ENCODE measurements around the gene LFNG. TPM values are rescaled to one million over a fixed set of nuclear protein-coding genes. Genes with fewer than 3 reads are reported as not detected.

Gene LFNG, protein sequence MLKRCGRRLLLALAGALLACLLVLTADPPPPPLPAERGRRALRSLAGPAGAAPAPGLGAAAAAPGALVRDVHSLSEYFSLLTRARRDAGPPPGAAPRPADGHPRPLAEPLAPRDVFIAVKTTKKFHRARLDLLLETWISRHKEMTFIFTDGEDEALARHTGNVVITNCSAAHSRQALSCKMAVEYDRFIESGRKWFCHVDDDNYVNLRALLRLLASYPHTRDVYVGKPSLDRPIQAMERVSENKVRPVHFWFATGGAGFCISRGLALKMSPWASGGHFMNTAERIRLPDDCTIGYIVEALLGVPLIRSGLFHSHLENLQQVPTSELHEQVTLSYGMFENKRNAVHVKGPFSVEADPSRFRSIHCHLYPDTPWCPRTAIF
- total RNA-seq, result 4.4 and 6.1 TPM in 2 replicates

DNA sequence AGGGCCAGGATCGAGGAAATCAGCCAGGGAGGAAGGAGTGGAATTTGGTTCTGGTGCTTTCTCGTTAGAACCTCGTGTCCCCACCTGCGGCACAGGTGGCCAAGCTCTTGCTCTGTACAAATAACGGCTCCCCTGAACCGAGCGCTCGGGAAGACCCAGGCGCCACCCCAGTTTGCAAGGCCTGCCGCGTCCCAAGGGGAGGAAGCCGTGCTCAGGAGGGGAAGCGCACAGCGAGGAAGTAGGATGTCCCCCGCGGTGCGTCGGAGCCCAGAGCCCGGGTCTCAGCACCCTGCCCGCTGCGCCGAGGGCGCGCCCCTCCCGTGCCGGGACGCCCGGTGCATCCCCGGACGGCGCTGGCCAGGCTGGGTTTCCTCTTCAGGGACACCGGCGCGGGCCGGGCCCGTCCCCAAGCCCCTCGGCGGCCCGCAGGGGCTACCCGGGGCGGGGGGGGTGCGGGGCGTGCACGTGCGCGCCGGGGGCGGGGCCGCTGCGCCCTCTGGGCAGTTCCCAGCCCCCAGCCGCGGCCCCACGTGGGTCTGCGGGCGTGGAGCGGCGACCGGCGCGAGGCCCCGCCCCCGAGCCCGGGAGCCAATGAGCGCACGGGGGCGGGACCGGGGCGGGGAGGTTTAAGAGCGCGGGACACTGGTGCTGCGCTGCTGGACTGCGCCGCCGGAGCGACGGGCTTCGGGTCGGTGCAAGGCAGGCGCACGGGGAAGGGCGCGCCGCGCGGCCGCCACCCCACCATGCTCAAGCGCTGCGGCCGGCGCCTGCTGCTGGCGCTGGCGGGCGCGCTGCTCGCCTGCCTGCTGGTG is at the start of gene LFNG:
LFNG (plus strand) TSS at position 656 of the 812 bp plus-strand sequence; CDS start at position 744, 88 bp downstream.

DNA sequence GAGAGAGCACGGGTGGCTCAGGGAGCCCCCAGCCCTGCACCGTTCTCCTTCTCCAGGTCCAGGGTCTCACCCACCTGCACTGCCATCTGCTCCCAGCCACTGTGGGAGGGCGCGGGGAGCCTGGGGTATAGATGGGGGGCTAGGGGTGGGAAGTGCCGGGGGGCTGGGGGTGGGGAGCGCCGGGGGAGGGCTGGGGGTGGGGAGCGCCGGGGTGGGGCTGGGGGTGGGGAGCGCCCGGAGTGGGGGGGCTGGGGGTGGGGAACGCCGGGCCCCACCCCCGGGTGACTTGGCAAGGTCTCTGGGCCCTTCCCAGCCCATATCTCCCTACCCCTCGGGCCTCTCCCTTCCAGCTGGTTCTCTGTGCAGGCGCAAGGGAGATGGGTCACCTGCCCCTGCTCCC is 43.3 kb upstream of the LFNG start, which contains the start of gene GRIFIN:
GRIFIN (minus strand) TSS at position 101 of the 400 bp plus-strand sequence; CDS start at position 86, 15 bp downstream.

DNA sequence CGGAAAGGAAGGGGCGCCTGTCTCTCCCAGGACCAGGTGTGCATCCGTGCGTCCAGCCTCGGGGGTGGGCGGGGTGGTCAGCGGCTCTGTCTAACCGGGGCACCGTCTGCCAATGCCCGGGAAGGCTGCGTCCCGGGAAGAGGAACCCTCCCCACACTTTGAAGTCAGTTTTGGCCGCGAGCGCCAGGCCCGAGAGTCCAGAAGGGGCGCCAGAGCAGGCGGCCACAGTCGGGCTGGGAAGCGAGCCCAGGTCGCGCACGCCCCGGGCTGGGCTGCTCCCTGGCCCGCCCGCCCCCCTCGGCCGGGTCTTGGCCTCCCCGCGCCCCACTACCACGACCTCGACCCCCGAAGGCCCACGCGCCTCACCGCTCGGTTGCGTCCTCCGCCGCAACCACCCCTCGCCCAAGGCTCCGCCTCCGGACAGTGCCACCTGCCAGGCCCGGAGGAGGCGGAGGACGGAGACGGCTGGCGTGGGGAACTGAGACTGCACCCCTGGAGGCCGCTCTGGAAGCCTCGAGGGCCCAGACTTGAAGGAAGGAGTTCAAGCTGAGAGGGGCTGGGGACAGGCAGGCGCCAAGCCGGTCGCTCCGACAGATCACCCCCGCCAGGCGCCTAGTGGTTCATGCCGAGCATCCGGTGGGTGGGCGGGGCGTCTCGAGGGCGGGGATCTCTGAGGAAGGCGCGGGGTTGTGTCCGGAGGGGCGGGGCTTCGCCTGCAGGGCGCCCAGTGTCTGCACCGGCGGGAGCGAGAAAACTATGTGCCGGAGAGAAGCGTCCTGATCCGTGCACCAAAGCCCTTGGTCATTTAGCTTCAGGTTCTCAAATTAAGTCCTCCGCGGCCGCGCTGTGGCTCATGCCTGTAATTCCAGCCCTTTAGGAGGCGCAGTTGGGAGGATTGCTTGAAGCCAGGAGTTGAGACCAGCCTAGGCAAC is 35.8 kb downstream of the LFNG start, which contains the start of gene BRAT1:
BRAT1 (minus strand) TSS at position 404 of the 932 bp plus-strand sequence. CDS start 1,093 bp downstream, outside the sequence.

DNA sequence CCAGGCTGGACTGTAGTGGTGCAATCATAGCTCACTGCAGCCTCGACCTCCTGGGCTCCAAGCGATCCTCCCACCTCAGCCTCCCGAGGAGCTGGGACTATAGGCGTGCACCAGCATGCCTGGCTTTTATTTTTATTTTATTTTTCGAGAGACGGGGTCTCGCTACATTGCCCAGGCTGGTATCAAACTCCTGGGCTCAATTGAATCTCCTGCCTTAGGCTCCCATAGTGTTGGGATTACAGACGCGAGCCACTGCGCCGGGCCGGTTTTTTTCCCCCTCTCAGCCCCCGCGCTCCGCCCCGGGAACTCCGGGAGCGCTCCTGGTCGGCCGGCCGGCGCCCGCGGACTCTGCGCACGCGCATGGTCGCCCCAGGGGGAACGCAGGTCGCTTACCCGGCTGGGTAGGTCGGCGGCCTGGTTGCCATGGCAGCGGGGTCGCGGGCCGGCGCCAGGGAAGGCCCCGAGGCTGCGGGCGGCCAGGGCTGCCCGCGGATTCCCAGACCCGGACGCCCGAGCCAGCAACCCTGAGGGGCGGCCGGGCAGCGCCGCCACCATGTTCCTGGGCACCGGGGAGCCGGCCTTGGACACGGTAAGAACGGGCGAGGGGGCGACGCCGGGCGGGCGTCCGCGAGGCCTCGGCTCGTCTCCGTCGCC is 39.2 kb downstream of the LFNG start, which contains the start of gene IQCE:
IQCE (plus strand) TSS at position 351 of the 654 bp plus-strand sequence; CDS start at position 554, 203 bp downstream.

Other genes starting within 250 kb of the LFNG start
- gene SNX8, start 205.3 kb upstream of the LFNG start, total RNA-seq, result 18.2 and 21.1 TPM in 2 replicates
- 210 and 289 TPM in 2 replicates for gene EIF3B, start 164.9 kb upstream of the LFNG start, total RNA-seq
- gene CHST12, start 116.2 kb upstream of the LFNG start, total RNA-seq, result 8.5 and 10.3 TPM in 2 replicates
- not detected in 2 replicates for gene GRIFIN, start 43.4 kb upstream of the LFNG start, total RNA-seq
- gene BRAT1, start 35.8 kb downstream of the LFNG start, total RNA-seq, result 31.1 and 32.4 TPM in 2 replicates
- gene IQCE, start 39.2 kb downstream of the LFNG start, total RNA-seq, result 12.0 and 12.9 TPM in 2 replicates
- gene TTYH3, start 112.2 kb downstream of the LFNG start, total RNA-seq, result 36.5 and 45.0 TPM in 2 replicates
- gene AMZ1, start 168.4 kb downstream of the LFNG start, total RNA-seq, result 0.22 and 0.62 TPM in 2 replicates